Activated CD8-positive, alpha-beta T cell treated with anti-CD3 and anti-CD28 coated beads for 36 hours (primary cell): ENCODE data around the gene CD320. TPM values are rescaled to one million over a fixed set of nuclear protein-coding genes. Genes with fewer than 3 reads are reported as not detected.
"Not testable (repeated sequence)": the region's sequence is repeated elsewhere in the genome, so short reads cannot be mapped to it uniquely, and the experiment has no call there.

Experiments
- ATAC-seq: fragments of 200-7000 bp; cut with Tn5 transposase; one replicate; pipeline ENCODE4 v1.10.0; 2021; ENCODE audit warnings: mild to moderate bottlenecking, moderate library complexity
- CTCF ChIA-PET: fragments of 350-600 bp; sonication (Branson Sonifier 250); formaldehyde crosslinking; loops from one replicate; lab custom pipeline; 2021; ENCODE audit warnings: antibody characterized with exemption; lab: Charles Lee
- POLR2A ChIA-PET: fragments of 350-600 bp; sonication (Branson Sonifier 250); formaldehyde crosslinking; loops from one replicate; lab custom pipeline; 2021; ENCODE audit warnings: antibody characterized with exemption; lab: Charles Lee
- DNase-seq: peaks from one replicate; pipeline ENCODE4 v3.0.0-alpha.2; 2020
- H3K27ac Mint-ChIP-seq: one replicate; pipeline ENCODE4 v1.8.0; 2021; ENCODE audit warnings: mild to moderate bottlenecking, mixed read lengths
- H3K27me3 Mint-ChIP-seq: one replicate; pipeline ENCODE4 v1.8.0; 2021; ENCODE audit warnings: mixed read lengths
- H3K36me3 Mint-ChIP-seq: one replicate; pipeline ENCODE4 v1.8.0; 2021; ENCODE audit warnings: low read depth, mixed read lengths
- H3K4me1 Mint-ChIP-seq: one replicate; pipeline ENCODE4 v1.8.0; 2021; ENCODE audit warnings: low read depth, mixed read lengths
- H3K4me3 Mint-ChIP-seq: one replicate; pipeline ENCODE4 v1.8.0; 2021; ENCODE audit warnings: mild to moderate bottlenecking, moderate library complexity, mixed read lengths
- H3K9me3 Mint-ChIP-seq: one replicate; pipeline ENCODE4 v1.8.0; 2021; ENCODE audit warnings: mixed read lengths
- intact Hi-C: fragments of 100-400 bp; cut with micrococcal nuclease; formaldehyde crosslinking; loops from one replicate; pipeline ENCODE4 v1.10.0; 2022
- total RNA-seq, 2 experiments: library from RNA; stranded (reverse); gene quantifications; one replicate each; pipeline ENCODE4 v1.2.3, GENCODE V29; 2021
- TF ChIP-seq, protein P1 (sequence below): fragments of 200-600 bp; IDR thresholded peaks from one replicate; pipeline ENCODE4 v1.8.0; 2022; ENCODE audit warnings: antibody characterized with exemption, mild to moderate bottlenecking

Gene CD320
- total RNA-seq, 2 experiments from 2014 or later: 59.0 to 62.2 TPM

DNA sequence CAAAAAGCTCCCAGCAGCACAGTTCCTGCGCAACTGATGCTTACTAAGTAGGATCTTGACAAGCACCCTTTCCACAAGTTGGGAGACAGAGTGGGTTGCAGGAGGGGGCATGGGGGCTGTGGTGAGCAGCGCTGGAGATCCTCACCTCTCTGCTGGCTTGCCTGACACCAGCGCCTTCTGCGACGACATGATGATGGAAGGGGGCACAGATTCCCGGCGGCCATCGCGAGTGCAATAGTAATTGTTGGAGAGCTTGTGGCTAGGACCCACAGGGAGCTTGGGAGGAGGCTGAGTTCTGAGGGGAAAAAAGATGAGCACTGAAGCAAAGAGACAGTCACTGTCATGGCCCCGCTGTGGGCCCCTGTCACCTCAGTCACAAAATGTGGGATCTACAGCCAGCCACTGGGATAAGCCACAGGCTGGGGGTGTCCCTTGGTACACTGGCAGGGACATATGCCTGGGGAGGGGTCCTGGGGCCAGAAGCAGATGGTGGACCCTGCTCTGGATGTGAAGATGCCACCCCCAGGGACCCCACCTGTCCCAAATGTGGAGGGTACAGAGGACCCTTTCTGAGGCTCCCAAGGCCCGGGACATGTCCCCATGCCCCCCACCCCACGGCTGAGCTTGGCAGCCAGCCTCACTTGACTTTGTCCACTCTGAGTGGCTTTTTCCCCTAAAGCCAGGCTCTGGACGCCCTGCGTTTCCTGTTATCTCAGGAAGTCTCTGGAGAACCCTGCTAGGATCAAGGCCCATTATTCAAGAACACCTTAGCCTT, 8.4 kb upstream of the CD320 start:
- ChIA-PET POLR2A (interaction anchor here (1.3 kb wide), 2 partner anchors 9 to 197 kb away, joined by 3 to 4 read pairs; no protein-coding TSS in a partner anchor), CTCF (interaction anchor here (1.0 to 1.4 kb wide), 2 partner anchors 13 to 38 kb away, joined by 3 to 4 read pairs; no protein-coding TSS in a partner anchor)
- ATAC-seq (no peak), DNase-seq (no peak)
- Mint-ChIP-seq H3K4me3 (no peak overlapping the region), H3K27me3 (no peaks in the 10 kb centered on the region), H3K9me3 (no peaks in the 10 kb centered on the region), H3K27ac (no peak overlapping the region), H3K4me1 (peaks cover 14% of the 10 kb centered on the region), H3K36me3 (peaks cover 25% of the 10 kb centered on the region)
- TF ChIP-seq, protein P1, sequence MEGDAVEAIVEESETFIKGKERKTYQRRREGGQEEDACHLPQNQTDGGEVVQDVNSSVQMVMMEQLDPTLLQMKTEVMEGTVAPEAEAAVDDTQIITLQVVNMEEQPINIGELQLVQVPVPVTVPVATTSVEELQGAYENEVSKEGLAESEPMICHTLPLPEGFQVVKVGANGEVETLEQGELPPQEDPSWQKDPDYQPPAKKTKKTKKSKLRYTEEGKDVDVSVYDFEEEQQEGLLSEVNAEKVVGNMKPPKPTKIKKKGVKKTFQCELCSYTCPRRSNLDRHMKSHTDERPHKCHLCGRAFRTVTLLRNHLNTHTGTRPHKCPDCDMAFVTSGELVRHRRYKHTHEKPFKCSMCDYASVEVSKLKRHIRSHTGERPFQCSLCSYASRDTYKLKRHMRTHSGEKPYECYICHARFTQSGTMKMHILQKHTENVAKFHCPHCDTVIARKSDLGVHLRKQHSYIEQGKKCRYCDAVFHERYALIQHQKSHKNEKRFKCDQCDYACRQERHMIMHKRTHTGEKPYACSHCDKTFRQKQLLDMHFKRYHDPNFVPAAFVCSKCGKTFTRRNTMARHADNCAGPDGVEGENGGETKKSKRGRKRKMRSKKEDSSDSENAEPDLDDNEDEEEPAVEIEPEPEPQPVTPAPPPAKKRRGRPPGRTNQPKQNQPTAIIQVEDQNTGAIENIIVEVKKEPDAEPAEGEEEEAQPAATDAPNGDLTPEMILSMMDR: no peak
- intact Hi-C loops: no loop called here

DNA sequence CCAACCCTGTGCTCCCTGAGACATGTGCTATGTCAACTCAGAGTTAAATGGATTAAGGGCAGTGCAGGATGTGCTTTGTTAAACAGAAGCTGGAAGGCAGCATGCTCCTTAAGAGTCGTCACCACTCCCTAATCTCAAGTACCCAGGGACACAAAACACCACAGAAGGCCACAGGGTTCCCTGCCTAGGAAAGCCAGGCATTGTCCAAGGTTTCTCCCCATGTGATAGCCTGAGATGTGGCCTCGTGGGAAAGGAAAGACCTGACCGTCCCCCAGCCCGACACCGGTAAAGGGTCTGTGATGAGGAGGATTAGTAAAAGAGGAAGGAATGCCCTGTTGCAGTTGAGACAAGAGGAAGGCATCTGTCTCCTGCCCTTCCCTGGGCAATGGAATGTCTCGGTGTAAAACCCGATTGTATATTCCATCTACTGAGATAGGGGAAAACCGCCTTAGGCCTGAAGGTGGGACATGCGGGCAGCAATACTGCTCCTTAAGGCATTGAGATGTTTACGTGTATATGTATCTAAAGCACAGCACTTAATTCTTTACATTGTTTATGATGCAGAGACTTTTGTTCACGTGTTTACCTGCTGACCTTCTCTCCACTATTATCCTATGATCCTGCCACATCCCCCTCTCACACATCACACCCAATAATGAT, 7.0 kb upstream of the CD320 start:
- DNase-seq, intact Hi-C loops, ATAC-seq, H3K27ac Mint-ChIP-seq, POLR2A ChIA-PET, H3K4me3 Mint-ChIP-seq, H3K9me3 Mint-ChIP-seq, CTCF ChIA-PET, H3K27me3 Mint-ChIP-seq: not testable (repeated sequence)
- peaks cover 12% of the 10 kb centered on the region for H3K4me1 Mint-ChIP-seq
- peaks cover 25% of the 10 kb centered on the region for H3K36me3 Mint-ChIP-seq

DNA sequence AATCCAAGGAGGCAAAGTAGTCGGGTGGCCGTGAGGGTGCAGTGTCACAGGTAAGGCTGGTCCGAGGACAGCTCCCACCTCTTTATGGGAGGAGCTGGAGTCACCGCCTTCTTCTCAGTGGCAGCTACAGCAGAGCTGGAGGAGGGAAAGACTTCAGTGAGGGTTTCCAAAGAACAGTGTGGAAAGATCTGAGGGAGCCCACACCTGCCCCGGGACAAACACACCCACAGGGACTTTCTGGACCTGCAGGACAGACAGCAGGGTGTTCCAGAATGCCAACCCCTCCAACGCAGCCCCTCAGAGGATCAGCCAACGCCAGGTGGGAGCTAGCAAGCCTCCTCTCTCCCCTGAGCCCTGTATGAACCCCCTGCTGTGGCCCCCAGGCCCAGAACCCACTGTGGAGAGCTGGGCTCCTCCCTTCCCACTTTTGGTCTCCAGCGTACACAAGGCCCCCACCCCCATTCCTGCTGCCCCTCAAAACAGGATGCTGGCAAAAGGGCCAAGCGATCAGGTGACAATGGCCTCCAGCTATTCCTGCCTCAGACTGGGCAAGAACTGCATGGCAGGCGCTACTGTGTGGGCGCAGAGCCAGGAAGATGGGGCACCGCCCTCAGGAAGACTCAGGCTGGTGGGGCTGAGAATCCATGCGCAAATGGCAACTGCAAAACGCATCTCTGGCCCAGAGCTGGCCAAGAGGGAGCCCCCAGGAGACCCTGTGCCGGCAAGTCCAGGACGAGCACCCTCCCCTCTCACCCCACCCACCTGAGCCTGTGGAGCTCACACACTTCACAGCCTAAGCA, 3.5 kb upstream of the CD320 start:
- H3K36me3 Mint-ChIP-seq: peaks cover 29% of the 10 kb centered on the region
- no peaks in the 10 kb centered on the region for H3K9me3 Mint-ChIP-seq
- POLR2A ChIA-PET: interaction anchor here (0.6 to 2.3 kb wide), 5 partner anchors 9 to 801 kb away, joined by 3 to 20 read pairs (median 4); partner anchors contain the start of genes ANGPTL4, NDUFA7 and RPS28
- intact Hi-C loops: no loop called here
- DNase-seq: no peak
- TF ChIP-seq, protein P1: no peak
- H3K27ac Mint-ChIP-seq: no peak overlapping the region
- CTCF ChIA-PET: interaction anchor here (0.9 kb wide), 1 partner anchor 42 kb away, joined by 3 read pairs; no protein-coding TSS in a partner anchor
- no peaks in the 10 kb centered on the region for H3K27me3 Mint-ChIP-seq
- peaks cover 20% of the 10 kb centered on the region for H3K4me1 Mint-ChIP-seq
- H3K4me3 Mint-ChIP-seq: no peak overlapping the region
- no peak for ATAC-seq

DNA sequence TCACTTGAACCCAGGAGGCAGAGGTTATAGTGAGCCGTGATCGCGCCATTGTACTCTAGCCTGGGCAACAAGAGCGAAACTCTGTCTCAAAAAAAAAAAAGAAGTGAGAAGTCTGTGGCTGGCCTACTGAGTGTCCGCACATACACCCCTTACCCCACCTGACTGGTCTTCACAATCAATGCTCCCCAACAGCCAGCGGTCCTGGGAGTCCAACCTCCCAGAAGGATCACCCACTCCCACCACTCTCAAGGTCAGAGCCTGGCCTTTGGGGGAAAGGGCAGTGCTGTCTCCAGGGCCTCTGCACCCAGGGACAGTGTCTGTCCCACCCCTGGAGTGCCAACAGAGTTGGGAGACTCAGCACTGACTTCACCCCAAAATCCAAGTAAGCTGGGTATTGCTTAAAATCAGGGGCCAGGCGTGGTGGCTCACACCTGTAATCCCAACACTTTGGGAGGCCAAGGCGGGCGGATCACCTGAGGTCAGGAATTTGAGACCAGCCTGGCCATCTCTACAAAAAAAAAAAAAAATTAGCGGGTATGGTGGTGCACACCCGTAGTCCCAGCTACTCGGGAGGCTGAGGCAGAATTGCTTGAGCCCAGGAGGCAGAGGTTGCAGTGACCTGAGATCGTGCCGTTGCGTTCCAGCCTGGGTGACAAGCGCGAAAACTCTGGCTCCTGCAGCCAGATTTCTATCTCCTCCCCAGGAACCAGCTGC, 2.3 kb upstream of the CD320 start:
- no peak overlapping the region for H3K4me3 Mint-ChIP-seq
- no peak for DNase-seq
- H3K4me1 Mint-ChIP-seq: peaks cover 27% of the 10 kb centered on the region
- ChIA-PET POLR2A (interaction anchor here (1.1 to 2.3 kb wide), 2 partner anchors 11 to 45 kb away, joined by 4 to 20 read pairs; partner anchors contain the start of genes NDUFA7 and RPS28), CTCF (interaction anchor here (0.9 kb wide), 1 partner anchor 43 kb away, joined by 3 read pairs; no protein-coding TSS in a partner anchor)
- ATAC-seq: no peak
- no peak overlapping the region for H3K27ac Mint-ChIP-seq
- H3K27me3 Mint-ChIP-seq: no peaks in the 10 kb centered on the region
- no peaks in the 10 kb centered on the region for H3K9me3 Mint-ChIP-seq
- peaks cover 32% of the 10 kb centered on the region for H3K36me3 Mint-ChIP-seq
- TF ChIP-seq, protein P1: no peak
- intact Hi-C loops: no loop called here
